ENCODE data around the gene HECTD1. TPM values are rescaled to one million over a fixed set of nuclear protein-coding genes. Genes with fewer than 3 reads are reported as not detected.
A peak's percentile ranks its signal among the peaks of the same experiment; 100 is the strongest.

Gene HECTD1
- total RNA-seq, 3 donors from 2014 or later (not counting 1 experiment from before 2014, with no cell fraction given): 162 to 202 (median 179) TPM

- WGBS (ENCODE audit: insufficient coverage): 71% methylated on average over 1 of the region's 1 CpG
- Mint-ChIP-seq H3K4me3 (no peak overlapping the region), H3K4me1 (peaks cover 39 to 45% of the 10 kb centered on the region in 2 donors), H3K27ac (peak overlapping the region in 1 of 2 donors; percentile 71), H3K36me3 (no peaks in the 10 kb centered on the region), H3K9me3 (no peaks in the 10 kb centered on the region), H3K27me3 (ENCODE audit: low read depth in 2 of 2) (no peaks in the 10 kb centered on the region)
- Histone ChIP-seq H3K4me1 (ENCODE audit: control insufficient read depth, insufficient read depth, low read length) (peaks cover 5% of the 10 kb centered on the region), H3K4me3 (ENCODE audit: low read length) (no peak overlapping the region), H3K27me3 (ENCODE audit: control insufficient read depth, insufficient read depth, low read length) (no peaks in the 10 kb centered on the region), H3K36me3 (ENCODE audit: control insufficient read depth, insufficient read depth, low read length) (peaks cover 24% of the 10 kb centered on the region), H3K9me3 (ENCODE audit: control insufficient read depth, insufficient read depth, low read length) (no peaks in the 10 kb centered on the region), H3K27ac (ENCODE audit: low read length) (no peak overlapping the region)
- ATAC-seq: no peak
- TF ChIP-seq CTCF (IDR thresholded peaks at IDR 0.05): no peak
- intact Hi-C loops (cut with micrococcal nuclease): no loop called here
- no peak for DNase-seq
Observed at GRCh38 chr14:31200702-31200990, 6.9 kb downstream of the HECTD1 start.

- H3K4me1 Mint-ChIP-seq: peaks cover 40 to 43% of the 10 kb centered on the region in 2 donors
- intact Hi-C loops (cut with micrococcal nuclease): no loop called here
- H3K9me3 ChIP-seq (ENCODE audit: control insufficient read depth, insufficient read depth, low read length): no peaks in the 10 kb centered on the region
- H3K27me3 ChIP-seq (ENCODE audit: control insufficient read depth, insufficient read depth, low read length): no peaks in the 10 kb centered on the region
- no peak overlapping the region for H3K4me3 Mint-ChIP-seq
- peak overlapping the region; percentile 34 to 35 for H3K27ac Mint-ChIP-seq
- H3K27ac ChIP-seq (ENCODE audit: low read length): no peak overlapping the region
- no peak overlapping the region for H3K4me3 ChIP-seq (ENCODE audit: low read length)
- no peaks in the 10 kb centered on the region for H3K36me3 Mint-ChIP-seq
- TF ChIP-seq CTCF (IDR thresholded peaks at IDR 0.05): no peak
- peaks cover 25% of the 10 kb centered on the region for H3K36me3 ChIP-seq (ENCODE audit: control insufficient read depth, insufficient read depth, low read length)
- 100% methylated on average over 1 of the region's 1 CpG for WGBS (ENCODE audit: insufficient coverage)
- no peaks in the 10 kb centered on the region for H3K27me3 Mint-ChIP-seq (ENCODE audit: low read depth in 2 of 2)
- DNase-seq (no peak), ATAC-seq (no peak)
- no peaks in the 10 kb centered on the region for H3K9me3 Mint-ChIP-seq
- peaks cover 5% of the 10 kb centered on the region for H3K4me1 ChIP-seq (ENCODE audit: control insufficient read depth, insufficient read depth, low read length)
Observed at GRCh38 chr14:31197671-31198070, 9.9 kb downstream of the HECTD1 start.

GRCh38 chr14:31196839-31197492, 10.6 kb downstream of the HECTD1 start:
- H3K36me3 Mint-ChIP-seq: no peaks in the 10 kb centered on the region
- intact Hi-C loops (cut with micrococcal nuclease): no loop called here
- 81% methylated on average over 8 of the region's 8 CpGs for WGBS (ENCODE audit: insufficient coverage)
- peak overlapping the region; percentile 34 to 35 for H3K27ac Mint-ChIP-seq
- Histone ChIP-seq H3K27me3 (ENCODE audit: control insufficient read depth, insufficient read depth, low read length) (no peaks in the 10 kb centered on the region), H3K9me3 (ENCODE audit: control insufficient read depth, insufficient read depth, low read length) (no peaks in the 10 kb centered on the region), H3K36me3 (ENCODE audit: control insufficient read depth, insufficient read depth, low read length) (peaks cover 24% of the 10 kb centered on the region), H3K27ac (ENCODE audit: low read length) (no peak overlapping the region), H3K4me1 (ENCODE audit: control insufficient read depth, insufficient read depth, low read length) (peaks cover 5% of the 10 kb centered on the region), H3K4me3 (ENCODE audit: low read length) (no peak overlapping the region)
- H3K9me3 Mint-ChIP-seq: no peaks in the 10 kb centered on the region
- no peak for TF ChIP-seq CTCF (IDR thresholded peaks at IDR 0.05)
- ATAC-seq (no peak), DNase-seq (no peak)
- H3K4me1 Mint-ChIP-seq: peaks cover 40 to 42% of the 10 kb centered on the region in 2 donors
- no peak overlapping the region for H3K4me3 Mint-ChIP-seq
- no peaks in the 10 kb centered on the region for H3K27me3 Mint-ChIP-seq (ENCODE audit: low read depth in 2 of 2)

GRCh38 chr14:31194661-31195060, 12.9 kb downstream of the HECTD1 start:
- Mint-ChIP-seq H3K4me1 (peaks cover 27 to 38% of the 10 kb centered on the region in 2 donors), H3K27ac (peak overlapping the region; percentile 41 to 59), H3K36me3 (no peaks in the 10 kb centered on the region), H3K9me3 (no peaks in the 10 kb centered on the region), H3K27me3 (ENCODE audit: low read depth in 2 of 2) (no peaks in the 10 kb centered on the region), H3K4me3 (no peak overlapping the region)
- H3K36me3 ChIP-seq (ENCODE audit: control insufficient read depth, insufficient read depth, low read length): peaks cover 21% of the 10 kb centered on the region
- no peak overlapping the region for H3K4me3 ChIP-seq (ENCODE audit: low read length)
- H3K27ac ChIP-seq (ENCODE audit: low read length): no peak overlapping the region
- ATAC-seq: no peak
- no peaks in the 10 kb centered on the region for H3K4me1 ChIP-seq (ENCODE audit: control insufficient read depth, insufficient read depth, low read length)
- H3K27me3 ChIP-seq (ENCODE audit: control insufficient read depth, insufficient read depth, low read length): no peaks in the 10 kb centered on the region
- no peaks in the 10 kb centered on the region for H3K9me3 ChIP-seq (ENCODE audit: control insufficient read depth, insufficient read depth, low read length)
- no peak for DNase-seq
- intact Hi-C loops (cut with micrococcal nuclease): no loop called here
- no peak for TF ChIP-seq CTCF (IDR thresholded peaks at IDR 0.05)
